H1 (cell line): ENCODE measurements around the gene UBXN4. TPM values are rescaled to one million over a fixed set of nuclear protein-coding genes. Genes with fewer than 3 reads are reported as not detected.

Experiments
- BACH1 ChIP-seq: IDR thresholded peaks from 2 replicates; pipeline ENCODE4 v1.6.1; 2012; ENCODE audit warnings: low read length, improper control_type of control experiment
- CBX8 ChIP-seq: fragments of 300-800, 300-1000 bp; sonication (generic); IDR thresholded peaks from 2 replicates; pipeline ENCODE4 v1.7.1; 2016; ENCODE audit warnings: low read depth, low read length, borderline replicate concordance
- CREB1 ChIP-seq: IDR thresholded peaks from 2 replicates; pipeline ENCODE4 v1.6.1; 2012; ENCODE audit warnings: inconsistent platforms
- CTBP2 ChIP-seq: IDR thresholded peaks from 2 replicates; pipeline ENCODE4 v1.7.0; 2011; ENCODE audit warnings: borderline replicate concordance, mild to moderate bottlenecking, moderate library complexity, mixed read lengths, low read length; ENCODE audit not compliant: insufficient read depth, insufficient read length
- EGR1 ChIP-seq: IDR thresholded peaks from 2 replicates; pipeline ENCODE4 v1.6.1; 2011; ENCODE audit warnings: low read depth, low read length, borderline replicate concordance
- EZH2 ChIP-seq: fragments of 200-600 bp; sonication (generic); IDR thresholded peaks from 2 replicates; pipeline ENCODE4 v1.7.1; 2012; ENCODE audit warnings: low read depth, mild to moderate bottlenecking, moderate library complexity, low read length, inconsistent platforms; ENCODE audit not compliant: severe bottlenecking
- FOSL1 ChIP-seq: IDR thresholded peaks from 2 replicates; pipeline ENCODE4 v1.6.1; 2011; ENCODE audit warnings: mild to moderate bottlenecking, low read depth, low read length, moderate library complexity; ENCODE audit not compliant: insufficient read depth
- PHF8 ChIP-seq: fragments of 200-600 bp; sonication (generic); conservative IDR thresholded peaks from 2 replicates; pipeline ENCODE4 v1.7.1; 2012; ENCODE audit warnings: low read depth, mild to moderate bottlenecking, inconsistent platforms, low read length, moderate library complexity
- SP2 ChIP-seq: IDR thresholded peaks from 2 replicates; pipeline ENCODE4 v1.6.1; 2012; ENCODE audit warnings: mild to moderate bottlenecking, low read length, inconsistent platforms
- polyA plus RNA-seq, 7 experiments: library from polyadenylated mRNA; depleted of rRNA in 3 of 7; stranded (reverse) in 5 of 7; unstranded in 2 of 7; fragments of >200 nt in 5 of 7; fragments of 200-250 nt in 2 of 7; gene quantifications; 1 replicate in 5 of 7; 2 replicates in 1 of 7; 4 replicates in 1 of 7; pipeline versions ENCODE4 v1.2.1 to v1.2.3, GENCODE V29; 2011 to 2013; ENCODE audit warnings: missing spikeins in 2 of 7, mixed read lengths in 2 of 7
- total RNA-seq: library from RNA; stranded (reverse); fragmentation: NEBNext Ultra II Directional; extraction: Animal tissue kit (Norgen Biotek cat#: 25700); gene quantifications from 2 replicates; pipeline ENCODE4 v1.2.1, GENCODE V29; 2021
- TF ChIP-seq, protein P1 (sequence below): fragments of 300-600 bp; sonication (generic); IDR thresholded peaks from 2 replicates; pipeline ENCODE4 v1.7.1; 2012; ENCODE audit warnings: low read length, moderate library complexity, mild to moderate bottlenecking, inconsistent platforms; ENCODE audit not compliant: insufficient replicate concordance

The UBXN4 gene
- total and polyA plus RNA-seq, 2 of the 8 experiments (the other 6 are each of a cell fraction or from before 2014, with no cell fraction given): 20.1 to 64.2 TPM

GRCh38 chr2:135818937-135819610, 77.4 kb downstream of the UBXN4 start (continued):
- TF ChIP-seq, protein P1, sequence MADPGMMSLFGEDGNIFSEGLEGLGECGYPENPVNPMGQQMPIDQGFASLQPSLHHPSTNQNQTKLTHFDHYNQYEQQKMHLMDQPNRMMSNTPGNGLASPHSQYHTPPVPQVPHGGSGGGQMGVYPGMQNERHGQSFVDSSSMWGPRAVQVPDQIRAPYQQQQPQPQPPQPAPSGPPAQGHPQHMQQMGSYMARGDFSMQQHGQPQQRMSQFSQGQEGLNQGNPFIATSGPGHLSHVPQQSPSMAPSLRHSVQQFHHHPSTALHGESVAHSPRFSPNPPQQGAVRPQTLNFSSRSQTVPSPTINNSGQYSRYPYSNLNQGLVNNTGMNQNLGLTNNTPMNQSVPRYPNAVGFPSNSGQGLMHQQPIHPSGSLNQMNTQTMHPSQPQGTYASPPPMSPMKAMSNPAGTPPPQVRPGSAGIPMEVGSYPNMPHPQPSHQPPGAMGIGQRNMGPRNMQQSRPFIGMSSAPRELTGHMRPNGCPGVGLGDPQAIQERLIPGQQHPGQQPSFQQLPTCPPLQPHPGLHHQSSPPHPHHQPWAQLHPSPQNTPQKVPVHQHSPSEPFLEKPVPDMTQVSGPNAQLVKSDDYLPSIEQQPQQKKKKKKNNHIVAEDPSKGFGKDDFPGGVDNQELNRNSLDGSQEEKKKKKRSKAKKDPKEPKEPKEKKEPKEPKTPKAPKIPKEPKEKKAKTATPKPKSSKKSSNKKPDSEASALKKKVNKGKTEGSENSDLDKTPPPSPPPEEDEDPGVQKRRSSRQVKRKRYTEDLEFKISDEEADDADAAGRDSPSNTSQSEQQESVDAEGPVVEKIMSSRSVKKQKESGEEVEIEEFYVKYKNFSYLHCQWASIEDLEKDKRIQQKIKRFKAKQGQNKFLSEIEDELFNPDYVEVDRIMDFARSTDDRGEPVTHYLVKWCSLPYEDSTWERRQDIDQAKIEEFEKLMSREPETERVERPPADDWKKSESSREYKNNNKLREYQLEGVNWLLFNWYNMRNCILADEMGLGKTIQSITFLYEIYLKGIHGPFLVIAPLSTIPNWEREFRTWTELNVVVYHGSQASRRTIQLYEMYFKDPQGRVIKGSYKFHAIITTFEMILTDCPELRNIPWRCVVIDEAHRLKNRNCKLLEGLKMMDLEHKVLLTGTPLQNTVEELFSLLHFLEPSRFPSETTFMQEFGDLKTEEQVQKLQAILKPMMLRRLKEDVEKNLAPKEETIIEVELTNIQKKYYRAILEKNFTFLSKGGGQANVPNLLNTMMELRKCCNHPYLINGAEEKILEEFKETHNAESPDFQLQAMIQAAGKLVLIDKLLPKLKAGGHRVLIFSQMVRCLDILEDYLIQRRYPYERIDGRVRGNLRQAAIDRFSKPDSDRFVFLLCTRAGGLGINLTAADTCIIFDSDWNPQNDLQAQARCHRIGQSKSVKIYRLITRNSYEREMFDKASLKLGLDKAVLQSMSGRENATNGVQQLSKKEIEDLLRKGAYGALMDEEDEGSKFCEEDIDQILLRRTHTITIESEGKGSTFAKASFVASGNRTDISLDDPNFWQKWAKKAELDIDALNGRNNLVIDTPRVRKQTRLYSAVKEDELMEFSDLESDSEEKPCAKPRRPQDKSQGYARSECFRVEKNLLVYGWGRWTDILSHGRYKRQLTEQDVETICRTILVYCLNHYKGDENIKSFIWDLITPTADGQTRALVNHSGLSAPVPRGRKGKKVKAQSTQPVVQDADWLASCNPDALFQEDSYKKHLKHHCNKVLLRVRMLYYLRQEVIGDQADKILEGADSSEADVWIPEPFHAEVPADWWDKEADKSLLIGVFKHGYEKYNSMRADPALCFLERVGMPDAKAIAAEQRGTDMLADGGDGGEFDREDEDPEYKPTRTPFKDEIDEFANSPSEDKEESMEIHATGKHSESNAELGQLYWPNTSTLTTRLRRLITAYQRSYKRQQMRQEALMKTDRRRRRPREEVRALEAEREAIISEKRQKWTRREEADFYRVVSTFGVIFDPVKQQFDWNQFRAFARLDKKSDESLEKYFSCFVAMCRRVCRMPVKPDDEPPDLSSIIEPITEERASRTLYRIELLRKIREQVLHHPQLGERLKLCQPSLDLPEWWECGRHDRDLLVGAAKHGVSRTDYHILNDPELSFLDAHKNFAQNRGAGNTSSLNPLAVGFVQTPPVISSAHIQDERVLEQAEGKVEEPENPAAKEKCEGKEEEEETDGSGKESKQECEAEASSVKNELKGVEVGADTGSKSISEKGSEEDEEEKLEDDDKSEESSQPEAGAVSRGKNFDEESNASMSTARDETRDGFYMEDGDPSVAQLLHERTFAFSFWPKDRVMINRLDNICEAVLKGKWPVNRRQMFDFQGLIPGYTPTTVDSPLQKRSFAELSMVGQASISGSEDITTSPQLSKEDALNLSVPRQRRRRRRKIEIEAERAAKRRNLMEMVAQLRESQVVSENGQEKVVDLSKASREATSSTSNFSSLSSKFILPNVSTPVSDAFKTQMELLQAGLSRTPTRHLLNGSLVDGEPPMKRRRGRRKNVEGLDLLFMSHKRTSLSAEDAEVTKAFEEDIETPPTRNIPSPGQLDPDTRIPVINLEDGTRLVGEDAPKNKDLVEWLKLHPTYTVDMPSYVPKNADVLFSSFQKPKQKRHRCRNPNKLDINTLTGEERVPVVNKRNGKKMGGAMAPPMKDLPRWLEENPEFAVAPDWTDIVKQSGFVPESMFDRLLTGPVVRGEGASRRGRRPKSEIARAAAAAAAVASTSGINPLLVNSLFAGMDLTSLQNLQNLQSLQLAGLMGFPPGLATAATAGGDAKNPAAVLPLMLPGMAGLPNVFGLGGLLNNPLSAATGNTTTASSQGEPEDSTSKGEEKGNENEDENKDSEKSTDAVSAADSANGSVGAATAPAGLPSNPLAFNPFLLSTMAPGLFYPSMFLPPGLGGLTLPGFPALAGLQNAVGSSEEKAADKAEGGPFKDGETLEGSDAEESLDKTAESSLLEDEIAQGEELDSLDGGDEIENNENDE: no peak
- no peak for TF ChIP-seq EZH2
- no peak for TF ChIP-seq FOSL1
- no peak for TF ChIP-seq BACH1
- no peak for TF ChIP-seq SP2
- TF ChIP-seq CREB1: peak; percentile 31; the same call in 1 of the 2 replicates
- no peak for TF ChIP-seq CBX8
- TF ChIP-seq CTBP2: no peak
- TF ChIP-seq PHF8: no peak
- TF ChIP-seq EGR1: no peak
